Urinary bladder (tissue), 4 donors: ENCODE results near the gene ARID5B. TPM values are rescaled to one million over a fixed set of nuclear protein-coding genes. Genes with fewer than 3 reads are reported as not detected.

Source experiments
- DNase-seq: peaks from one replicate; pipeline ENCODE4 v3.0.0-alpha.2; 2015; ENCODE audit errors: extremely low spot score
- H3K27ac ChIP-seq: one replicate; pipeline ENCODE4 v1.5.1; 2013; ENCODE audit warnings: low read depth, mild to moderate bottlenecking, moderate library complexity
- H3K36me3 ChIP-seq: one replicate; pipeline ENCODE4 v1.6.1; 2013; ENCODE audit warnings: mild to moderate bottlenecking, moderate library complexity; ENCODE audit not compliant: insufficient read depth
- H3K4me1 ChIP-seq: one replicate; pipeline ENCODE4 v1.6.1; 2013; ENCODE audit warnings: mild to moderate bottlenecking, moderate library complexity; ENCODE audit not compliant: insufficient read depth
- H3K4me3 ChIP-seq: one replicate; pipeline ENCODE4 v1.5.1; 2013; ENCODE audit warnings: low read depth, low read length
- WGBS: extraction: QIAGEN DNeasy Blood & Tissue Kit; methylation state at CpG from one replicate; pipeline ENCODE4 v1.1.7; 2013; 5-methylcytosine and 5-hydroxymethylcytosine counted together
- polyA plus RNA-seq: library from polyadenylated mRNA; stranded (reverse); fragments of 200-250 nt; gene quantifications from one replicate; pipeline ENCODE4 v1.2.3, GENCODE V29; 2013
- total RNA-seq: library from RNA; depleted of rRNA; stranded (reverse); fragments of >200 nt; gene quantifications from one replicate; pipeline ENCODE4 v1.2.3, GENCODE V29; 2014
- donor health status: healthy with polysubstance abuse.
- donor health status: healthy.

Gene ARID5B
- total and polyA plus RNA-seq, 2 donors, result 23.5 to 52.5 TPM

GRCh38 chr10:62059217-62059920 lies 157.9 kb downstream of the ARID5B start:
- WGBS, result 30% methylated on average over 4 of the region's 4 CpGs
- H3K4me3 ChIP-seq, result no peak overlapping the region
- no peak overlapping the region for H3K27ac ChIP-seq
- no peak for DNase-seq
- H3K4me1 ChIP-seq, result peaks cover 3% of the 10 kb centered on the region
- H3K36me3 ChIP-seq, result peaks cover 4% of the 10 kb centered on the region

DNA sequence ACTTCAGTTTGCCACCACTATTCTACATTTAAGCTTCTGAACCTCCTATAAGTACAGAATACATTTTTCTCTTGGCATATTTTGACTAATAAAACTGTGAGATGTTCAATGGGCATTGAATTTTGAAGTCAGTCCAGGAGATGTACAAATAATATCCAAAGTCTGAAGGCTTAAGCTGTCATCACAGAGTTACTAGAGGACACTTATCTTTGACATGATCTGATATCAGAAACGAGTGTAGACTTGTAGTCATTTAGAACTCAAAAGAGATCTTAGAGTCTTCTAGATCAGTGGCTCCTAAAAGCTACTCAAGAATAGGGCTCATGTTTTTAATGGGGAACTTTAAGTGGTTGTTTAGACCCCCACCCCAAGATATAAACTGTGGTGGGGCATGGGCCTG lies 160.5 kb downstream of the ARID5B start:
- H3K4me1 ChIP-seq, result peaks cover 3% of the 10 kb centered on the region
- H3K36me3 ChIP-seq, result peaks cover 4% of the 10 kb centered on the region
- WGBS, result 38% methylated on average over 1 of the region's 1 CpG
- DNase-seq, result no peak
- no peak overlapping the region for H3K27ac ChIP-seq
- no peak overlapping the region for H3K4me3 ChIP-seq

GRCh38 chr10:62062752-62063512 lies 161.4 kb downstream of the ARID5B start:
- peaks cover 3% of the 10 kb centered on the region for H3K36me3 ChIP-seq
- H3K27ac ChIP-seq, result no peak overlapping the region
- peaks cover 3% of the 10 kb centered on the region for H3K4me1 ChIP-seq
- DNase-seq, result no peak
- 86% methylated on average over 4 of the region's 4 CpGs for WGBS
- H3K4me3 ChIP-seq, result no peak overlapping the region

- peaks cover 3% of the 10 kb centered on the region for H3K4me1 ChIP-seq
- no peak for DNase-seq
- H3K27ac ChIP-seq, result peak overlapping the region; percentile 47
- no peak overlapping the region for H3K4me3 ChIP-seq
- WGBS, result 71% methylated on average over 3 of the region's 3 CpGs
- H3K36me3 ChIP-seq, result peaks cover 3% of the 10 kb centered on the region
Observed at GRCh38 chr10:62063795-62064472, 162.4 kb downstream of the ARID5B start.

GRCh38 chr10:62067560-62067959 lies 166.1 kb downstream of the ARID5B start:
- H3K4me3 ChIP-seq, result no peak overlapping the region
- H3K36me3 ChIP-seq, result peaks cover 2% of the 10 kb centered on the region
- no peak overlapping the region for H3K27ac ChIP-seq
- H3K4me1 ChIP-seq, result no peaks in the 10 kb centered on the region
- DNase-seq, result no peak
- 95% methylated on average over 1 of the region's 1 CpG for WGBS

GRCh38 chr10:62068464-62068863 lies 167.0 kb downstream of the ARID5B start:
- peaks cover 2% of the 10 kb centered on the region for H3K36me3 ChIP-seq
- H3K4me3 ChIP-seq, result no peak overlapping the region
- WGBS, result 85% methylated on average over 7 of the region's 7 CpGs
- H3K27ac ChIP-seq, result no peak overlapping the region
- no peaks in the 10 kb centered on the region for H3K4me1 ChIP-seq
- DNase-seq, result no peak

DNA sequence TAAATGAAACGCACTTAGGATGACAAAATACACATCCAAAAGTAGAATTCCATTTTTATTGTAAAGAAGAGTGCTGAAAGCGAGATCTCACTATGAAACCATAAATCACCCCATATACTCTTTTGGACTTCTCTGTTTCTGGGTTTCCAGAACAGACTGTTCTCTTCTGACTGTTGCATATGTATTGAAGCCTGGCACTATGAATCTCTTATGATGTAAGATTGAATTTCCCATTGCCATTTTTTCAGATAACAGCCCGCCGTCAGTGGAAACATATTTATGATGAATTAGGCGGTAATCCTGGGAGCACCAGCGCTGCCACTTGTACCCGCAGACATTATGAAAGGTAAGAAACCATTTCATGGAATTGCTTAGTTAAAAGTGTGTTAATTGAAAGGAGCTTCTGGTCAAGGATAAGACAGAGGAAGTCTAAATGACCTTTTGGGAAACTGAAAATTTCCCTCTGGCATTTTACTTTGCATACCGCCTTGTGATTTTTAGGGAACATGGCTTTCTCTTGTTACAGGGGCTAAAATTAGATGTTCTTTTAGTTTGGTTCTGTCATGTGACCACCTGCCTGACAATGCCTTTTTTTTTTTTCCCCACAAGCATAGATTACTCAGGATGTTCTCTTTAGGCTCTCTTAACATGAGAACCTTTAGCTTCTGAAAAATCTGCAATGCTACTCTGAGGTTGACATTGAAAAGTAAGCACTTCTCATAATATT lies 168.1 kb downstream of the ARID5B start:
- 73% methylated on average over 8 of the region's 8 CpGs for WGBS
- Histone ChIP-seq H3K27ac (peak overlapping the region; percentile 10), H3K4me3 (no peak overlapping the region), H3K4me1 (no peaks in the 10 kb centered on the region), H3K36me3 (peaks cover 2% of the 10 kb centered on the region)
- no peak for DNase-seq

GRCh38 chr10:62071846-62072281 lies 170.4 kb downstream of the ARID5B start:
- 85% methylated on average over 6 of the region's 6 CpGs for WGBS
- Histone ChIP-seq H3K4me1 (no peaks in the 10 kb centered on the region), H3K27ac (no peak overlapping the region), H3K4me3 (no peak overlapping the region), H3K36me3 (peaks cover 2% of the 10 kb centered on the region)
- no peak for DNase-seq

DNA sequence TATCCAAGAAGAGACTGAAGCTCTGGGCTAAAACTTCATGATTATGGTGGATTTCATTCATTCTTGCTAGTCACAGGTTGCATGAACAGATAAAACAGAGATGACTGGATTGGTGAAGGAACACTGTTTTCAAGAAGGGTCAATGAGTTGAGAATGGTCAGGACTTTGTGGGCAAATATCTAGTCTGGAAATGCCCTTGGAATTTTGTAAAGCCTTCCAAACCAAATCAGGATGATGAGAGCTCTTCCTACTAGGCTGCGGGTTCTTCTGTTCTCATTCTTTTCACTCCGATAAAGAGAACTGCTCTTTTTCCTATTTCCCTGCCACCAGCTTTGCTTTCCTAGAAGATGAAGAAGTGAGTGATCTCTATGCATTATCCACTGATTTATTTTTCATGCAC lies 171.4 kb downstream of the ARID5B start:
- H3K36me3 ChIP-seq, result peaks cover 2% of the 10 kb centered on the region
- H3K4me1 ChIP-seq, result no peaks in the 10 kb centered on the region
- 65% methylated on average over 2 of the region's 2 CpGs for WGBS
- H3K27ac ChIP-seq, result no peak overlapping the region
- DNase-seq, result no peak
- H3K4me3 ChIP-seq, result no peak overlapping the region

- Histone ChIP-seq H3K4me3 (no peak overlapping the region), H3K27ac (no peak overlapping the region), H3K36me3 (peaks cover 2% of the 10 kb centered on the region), H3K4me1 (no peaks in the 10 kb centered on the region)
- WGBS, result 39% methylated on average over 3 of the region's 3 CpGs
- no peak for DNase-seq
Observed at GRCh38 chr10:62073429-62073828, 171.9 kb downstream of the ARID5B start.

DNA sequence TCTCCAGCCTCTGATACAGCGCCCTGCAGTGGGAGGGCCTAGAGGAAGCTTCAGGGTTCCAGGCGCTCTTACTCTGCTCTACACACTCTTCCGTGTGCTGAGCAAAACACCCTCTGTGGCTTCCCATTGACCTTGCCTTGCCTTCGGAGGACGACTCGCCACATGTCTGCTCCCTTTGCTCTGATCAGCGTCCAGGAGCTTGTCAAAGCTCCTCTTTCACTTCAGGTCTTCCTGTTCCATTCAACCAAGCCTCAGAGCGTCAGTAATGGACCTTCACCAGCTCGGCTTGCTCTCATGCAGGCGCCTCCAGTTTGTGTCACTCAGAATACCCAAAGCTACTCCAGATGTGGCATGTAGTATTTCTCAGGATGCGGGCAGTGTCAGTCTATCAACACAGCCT lies 173.9 kb downstream of the ARID5B start:
- no peak overlapping the region for H3K4me3 ChIP-seq
- DNase-seq, result no peak
- H3K4me1 ChIP-seq, result no peaks in the 10 kb centered on the region
- no peak overlapping the region for H3K27ac ChIP-seq
- 88% methylated on average over 11 of the region's 11 CpGs for WGBS
- no peaks in the 10 kb centered on the region for H3K36me3 ChIP-seq

GRCh38 chr10:62075912-62076311 lies 174.4 kb downstream of the ARID5B start:
- Histone ChIP-seq H3K27ac (no peak overlapping the region), H3K4me3 (no peak overlapping the region), H3K36me3 (no peaks in the 10 kb centered on the region), H3K4me1 (peaks cover 2% of the 10 kb centered on the region)
- 79% methylated on average over 8 of the region's 8 CpGs for WGBS
- no peak for DNase-seq

- Histone ChIP-seq H3K36me3 (no peaks in the 10 kb centered on the region), H3K27ac (no peak overlapping the region), H3K4me3 (no peak overlapping the region), H3K4me1 (peaks cover 4% of the 10 kb centered on the region)
- no peak for DNase-seq
- 44% methylated on average over 2 of the region's 2 CpGs for WGBS
Observed at GRCh38 chr10:62076891-62077290, 175.4 kb downstream of the ARID5B start.
